ENCODE results near the gene IMP3. TPM values are rescaled to one million over a fixed set of nuclear protein-coding genes. Genes with fewer than 3 reads are reported as not detected.

The IMP3 gene
- polyA plus RNA-seq, 1 donor (not counting 4 experiments of a cell fraction or from before 2014, with no cell fraction given), result 70.4 TPM

DNA sequence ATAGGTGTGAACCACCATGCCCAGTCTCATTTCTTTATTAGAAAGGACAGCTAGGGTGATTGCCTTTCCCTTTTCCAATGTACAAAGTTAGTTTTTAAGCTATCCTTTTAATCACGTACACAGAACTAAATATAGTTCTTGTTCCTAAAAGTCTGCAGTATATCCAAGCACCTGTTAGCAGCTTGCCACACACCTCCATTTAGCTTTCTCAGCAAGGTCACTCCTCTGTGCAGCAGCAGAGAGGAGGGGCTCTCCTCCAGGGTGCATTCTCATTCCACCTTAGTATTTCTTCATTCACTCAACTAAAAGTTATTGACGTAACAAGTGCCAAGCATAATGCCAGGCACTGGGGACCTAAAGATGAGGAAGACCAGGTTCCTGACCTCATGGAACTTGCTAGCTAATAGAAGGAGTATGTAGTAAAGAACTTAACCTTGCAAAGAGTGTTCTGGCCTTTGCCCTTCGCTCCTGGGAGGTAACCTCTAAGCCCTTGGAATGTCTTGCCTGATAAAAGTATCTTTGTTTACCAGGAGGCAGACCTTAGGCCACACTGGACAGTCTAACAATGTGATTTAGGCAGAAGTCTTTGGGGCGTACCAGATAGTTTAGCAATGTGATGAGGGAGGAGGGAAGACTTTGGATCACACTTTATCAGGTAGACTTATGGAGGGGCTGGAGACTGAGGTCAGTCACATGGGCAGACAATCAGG lies 48.2 kb downstream of the IMP3 start:
- Histone ChIP-seq H3K27ac (ENCODE audit: control insufficient read depth, insufficient read depth, low read length) (no peak overlapping the region), H3K27me3 (ENCODE audit: control insufficient read depth, extremely low read depth, insufficient read depth, low read length) (no peaks in the 10 kb centered on the region), H4K20me1 (ENCODE audit: control insufficient read depth, extremely low read depth, insufficient read depth, low read length) (no peaks in the 10 kb centered on the region), H3K9ac (ENCODE audit: control insufficient read depth, extremely low read depth, insufficient read depth, low read length) (no peak overlapping the region), H3K36me3 (ENCODE audit: control insufficient read depth in 2 of 2, extremely low read depth in 1 of 2, insufficient read depth in 2 of 2, low read length in 2 of 2) (peaks cover 4 to 7% of the 10 kb centered on the region in 2 experiments), H3K9me3 (ENCODE audit: control insufficient read depth, low read depth, low read length) (no peaks in the 10 kb centered on the region), H2AFZ (ENCODE audit: control insufficient read depth, low read length) (no peak overlapping the region), H3K4me3 (ENCODE audit: control insufficient read depth in 2 of 3, extremely low read depth in 1 of 3, insufficient read depth in 2 of 3, low read depth in 1 of 3, low read length in 3 of 3) (no peak overlapping the region), H3K9me1 (ENCODE audit: control insufficient read depth, extremely low read depth, insufficient read depth, low read length) (no peaks in the 10 kb centered on the region), H3K4me2 (ENCODE audit: control insufficient read depth, extremely low read depth, insufficient read depth, low read depth, low read length) (no peak overlapping the region), H3K4me1 (ENCODE audit: control insufficient read depth, extremely low read depth, insufficient read depth, low read length) (no peaks in the 10 kb centered on the region), H3K79me2 (ENCODE audit: control insufficient read depth, insufficient read depth, low read length) (no peaks in the 10 kb centered on the region)
- DNase-seq (ENCODE audit: low read depth, low spot score) (no peak), FAIRE-seq (no peak)
- dilution Hi-C loops (cut with MboI; ENCODE audit: extremely low pct_ligation_motif_present, low sequenced_read_pairs), result no loop called here
- TF ChIP-seq EZH2 (IDR thresholded peaks at IDR 0.05; ENCODE audit: low read length) (no peak), CTCF (optimal IDR thresholded peaks at IDR 0.05 in 1 of 3, IDR thresholded peaks at IDR 0.05 in 1 of 3, conservative IDR thresholded peaks at IDR 0.05 in 1 of 3; ENCODE audit: extremely low read depth in 1 of 3, insufficient read depth in 2 of 3, low read length in 3 of 3) (no peak)

GRCh38 chr15:75590239-75590638 lies 49.8 kb downstream of the IMP3 start:
- H3K4me2 ChIP-seq (ENCODE audit: control insufficient read depth, extremely low read depth, insufficient read depth, low read depth, low read length), result no peak overlapping the region
- no peaks in the 10 kb centered on the region for H3K27me3 ChIP-seq (ENCODE audit: control insufficient read depth, extremely low read depth, insufficient read depth, low read length)
- no peak for FAIRE-seq
- no peaks in the 10 kb centered on the region for H3K9me3 ChIP-seq (ENCODE audit: control insufficient read depth, low read depth, low read length)
- H4K20me1 ChIP-seq (ENCODE audit: control insufficient read depth, extremely low read depth, insufficient read depth, low read length), result no peaks in the 10 kb centered on the region
- no peak for DNase-seq (ENCODE audit: low read depth, low spot score)
- H3K27ac ChIP-seq (ENCODE audit: control insufficient read depth, insufficient read depth, low read length), result no peak overlapping the region
- no peak overlapping the region for H3K9ac ChIP-seq (ENCODE audit: control insufficient read depth, extremely low read depth, insufficient read depth, low read length)
- dilution Hi-C loops (cut with MboI; ENCODE audit: extremely low pct_ligation_motif_present, low sequenced_read_pairs), result no loop called here
- H2AFZ ChIP-seq (ENCODE audit: control insufficient read depth, low read length), result no peak overlapping the region
- H3K4me3 ChIP-seq (ENCODE audit: control insufficient read depth in 2 of 3, extremely low read depth in 1 of 3, insufficient read depth in 2 of 3, low read depth in 1 of 3, low read length in 3 of 3), result no peak overlapping the region
- H3K9me1 ChIP-seq (ENCODE audit: control insufficient read depth, extremely low read depth, insufficient read depth, low read length), result no peaks in the 10 kb centered on the region
- peaks cover 2 to 7% of the 10 kb centered on the region in 2 experiments for H3K36me3 ChIP-seq (ENCODE audit: control insufficient read depth in 2 of 2, extremely low read depth in 1 of 2, insufficient read depth in 2 of 2, low read length in 2 of 2)
- H3K4me1 ChIP-seq (ENCODE audit: control insufficient read depth, extremely low read depth, insufficient read depth, low read length), result no peaks in the 10 kb centered on the region
- no peaks in the 10 kb centered on the region for H3K79me2 ChIP-seq (ENCODE audit: control insufficient read depth, insufficient read depth, low read length)
- TF ChIP-seq EZH2 (IDR thresholded peaks at IDR 0.05; ENCODE audit: low read length) (no peak), CTCF (optimal IDR thresholded peaks at IDR 0.05 in 1 of 3, IDR thresholded peaks at IDR 0.05 in 1 of 3, conservative IDR thresholded peaks at IDR 0.05 in 1 of 3; ENCODE audit: extremely low read depth in 1 of 3, insufficient read depth in 2 of 3, low read length in 3 of 3) (no peak)

Other genes starting within 250 kb of the IMP3 start
- 12.4 to 26.1 TPM (median 19.4 TPM) in 3 replicates for gene SIN3A, start 188.5 kb downstream of the IMP3 start, polyA plus RNA-seq
- gene PTPN9, start 60.9 kb downstream of the IMP3 start, polyA plus RNA-seq, result 32.8 to 45.9 TPM (median 34.7 TPM) in 3 replicates
- gene SNUPN, start 14.5 kb downstream of the IMP3 start, polyA plus RNA-seq, result 20.7 to 24.9 TPM (median 23.6 TPM) in 3 replicates
- gene SNX33, start 7.7 kb upstream of the IMP3 start, polyA plus RNA-seq, result 21.7 to 32.5 TPM (median 27.0 TPM) in 3 replicates
- 0.67 to 1.9 TPM (median 1.7 TPM) in 3 replicates for gene CSPG4, start 72.6 kb upstream of the IMP3 start, polyA plus RNA-seq
- 22.7 to 33.9 TPM (median 25.0 TPM) in 3 replicates for gene UBE2Q2, start 203.2 kb upstream of the IMP3 start, polyA plus RNA-seq